Left lung (tissue), 10 donors: ENCODE measurements around the gene GRIP1. TPM values are rescaled to one million over a fixed set of nuclear protein-coding genes. Genes with fewer than 3 reads are reported as not detected.

Source experiments
- ATAC-seq: fragments of 200-7000 bp; cut with Tn5 transposase; one replicate; pipeline ENCODE4 v1.9.1; 2020; ENCODE audit warnings: moderate library complexity
- DNase-seq, 4 donors: peaks; one replicate each; pipeline ENCODE4 v3.0.0-alpha.2; 2013 to 2020
- H3K27ac ChIP-seq, 2 donors: fragments of 200-600 bp; sonication (generic) in 1 of 2; one replicate each; pipeline versions ENCODE4 v1.5.0 to v1.8.0; 2020 to 2021
- H3K27me3 ChIP-seq, 2 donors: fragments of 200-600 bp; sonication (generic) in 1 of 2; one replicate each; pipeline versions ENCODE4 v1.5.0 to v1.8.0; 2020 to 2021
- H3K36me3 ChIP-seq, 2 donors: fragments of 200-600 bp; sonication (generic) in 1 of 2; one replicate each; pipeline versions ENCODE4 v1.5.0 to v1.8.0; 2020 to 2021
- H3K4me1 ChIP-seq, 2 donors: fragments of 200-600 bp; one replicate each; pipeline ENCODE4 v1.8.0; 2021
- H3K4me3 ChIP-seq, 2 donors: fragments of 200-600 bp; sonication (generic) in 1 of 2; one replicate each; pipeline versions ENCODE4 v1.5.0 to v1.8.0; 2020 to 2021; ENCODE audit warnings: mild to moderate bottlenecking in 1 of 2
- H3K9me3 ChIP-seq, 2 donors: fragments of 200-600 bp; sonication (generic) in 1 of 2; one replicate each; pipeline versions ENCODE4 v1.5.0 to v1.8.0; 2020 to 2021
- intact Hi-C, 2 donors: fragments of 100-400 bp; cut with DNase I; formaldehyde crosslinking; loops; one replicate each; pipeline versions ENCODE4 v1.11.2 to v1.14.2; 2022
- polyA plus RNA-seq, 6 donors: library from polyadenylated mRNA; unstranded; fragments of 120-200 nt; gene quantifications; one replicate each; pipeline ENCODE4 v1.2.1, GENCODE V29; 2013; ENCODE audit not compliant: insufficient read length in 6 of 6
- total RNA-seq, 2 donors: library from RNA; stranded (reverse); fragmentation: NEBNext Ultra II Directional; extraction: Animal tissue kit (Norgen Biotek cat#: 25700); gene quantifications; one replicate each; pipeline ENCODE4 v1.2.1, GENCODE V29; 2021
- TF ChIP-seq, protein P1 (sequence below), 2 donors: fragments of 200-600 bp; sonication (generic) in 1 of 2; IDR thresholded peaks; one replicate each; pipeline versions ENCODE4 v1.5.0 to v1.8.0; 2021; ENCODE audit warnings: antibody characterized with exemption in 2 of 2
- donor health status: DM: no; HTN: yes; CAD: no.
- donor health status: DM: no; HTN: no; CAD: no.

Gene GRIP1
- total and polyA plus RNA-seq, 8 donors: 1.9 to 10.6 (median 6.0) TPM

- Histone ChIP-seq H3K4me1 (no peaks in the 10 kb centered on the region), H3K27ac (no peak overlapping the region), H3K4me3 (no peak overlapping the region), H3K9me3 (peaks cover 0 to 23% of the 10 kb centered on the region in 2 donors), H3K36me3 (peaks cover 0 to 50% of the 10 kb centered on the region in 2 donors), H3K27me3 (no peaks in the 10 kb centered on the region)
- DNase-seq (no peak), ATAC-seq (no peak)
- intact Hi-C loops: no loop called here
- TF ChIP-seq, protein P1, sequence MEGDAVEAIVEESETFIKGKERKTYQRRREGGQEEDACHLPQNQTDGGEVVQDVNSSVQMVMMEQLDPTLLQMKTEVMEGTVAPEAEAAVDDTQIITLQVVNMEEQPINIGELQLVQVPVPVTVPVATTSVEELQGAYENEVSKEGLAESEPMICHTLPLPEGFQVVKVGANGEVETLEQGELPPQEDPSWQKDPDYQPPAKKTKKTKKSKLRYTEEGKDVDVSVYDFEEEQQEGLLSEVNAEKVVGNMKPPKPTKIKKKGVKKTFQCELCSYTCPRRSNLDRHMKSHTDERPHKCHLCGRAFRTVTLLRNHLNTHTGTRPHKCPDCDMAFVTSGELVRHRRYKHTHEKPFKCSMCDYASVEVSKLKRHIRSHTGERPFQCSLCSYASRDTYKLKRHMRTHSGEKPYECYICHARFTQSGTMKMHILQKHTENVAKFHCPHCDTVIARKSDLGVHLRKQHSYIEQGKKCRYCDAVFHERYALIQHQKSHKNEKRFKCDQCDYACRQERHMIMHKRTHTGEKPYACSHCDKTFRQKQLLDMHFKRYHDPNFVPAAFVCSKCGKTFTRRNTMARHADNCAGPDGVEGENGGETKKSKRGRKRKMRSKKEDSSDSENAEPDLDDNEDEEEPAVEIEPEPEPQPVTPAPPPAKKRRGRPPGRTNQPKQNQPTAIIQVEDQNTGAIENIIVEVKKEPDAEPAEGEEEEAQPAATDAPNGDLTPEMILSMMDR (IDR thresholded peaks at IDR 0.05): no peak
These were observed 341.4 kb downstream of the GRIP1 start for GRCh38 chr12:66337381-66338010.

- Histone ChIP-seq H3K4me1 (no peaks in the 10 kb centered on the region), H3K4me3 (no peak overlapping the region), H3K27me3 (no peaks in the 10 kb centered on the region), H3K36me3 (peaks cover 0 to 50% of the 10 kb centered on the region in 2 donors), H3K9me3 (peaks cover 0 to 7% of the 10 kb centered on the region in 2 donors), H3K27ac (no peak overlapping the region)
- ATAC-seq (no peak), DNase-seq (no peak)
- TF ChIP-seq, protein P1 (IDR thresholded peaks at IDR 0.05): no peak
- intact Hi-C loops: no loop called here
These were observed 343.1 kb downstream of the GRIP1 start for GRCh38 chr12:66335746-66336145.

GRCh38 chr12:66331814-66332213 lies 347.1 kb downstream of the GRIP1 start:
- intact Hi-C loops: no loop called here
- Histone ChIP-seq H3K4me3 (no peak overlapping the region), H3K27ac (no peak overlapping the region), H3K36me3 (peaks cover 0 to 23% of the 10 kb centered on the region in 2 donors), H3K27me3 (no peaks in the 10 kb centered on the region), H3K4me1 (no peaks in the 10 kb centered on the region), H3K9me3 (no peaks in the 10 kb centered on the region)
- no peak for DNase-seq
- ATAC-seq: no peak
- TF ChIP-seq, protein P1 (IDR thresholded peaks at IDR 0.05): no peak

DNA sequence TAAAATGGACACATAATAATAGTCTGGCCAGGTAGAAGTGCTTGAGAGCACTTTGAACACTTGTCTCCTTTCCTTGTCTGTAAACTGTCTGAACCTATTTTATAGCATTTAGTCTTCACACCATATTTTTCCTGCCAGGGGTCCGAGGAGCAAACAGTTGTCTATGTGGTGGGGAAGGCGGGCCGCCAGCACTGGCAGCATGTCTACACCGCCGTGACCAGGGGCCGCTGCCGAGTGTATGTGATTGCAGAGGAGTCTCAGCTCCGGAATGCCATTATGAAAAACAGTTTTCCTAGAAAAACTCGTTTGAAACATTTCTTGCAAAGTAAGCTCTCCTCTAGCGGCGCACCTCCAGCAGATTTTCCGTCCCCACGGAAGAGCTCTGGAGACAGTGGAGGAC lies 347.9 kb downstream of the GRIP1 start:
- ATAC-seq: no peak
- intact Hi-C loops: no loop called here
- Histone ChIP-seq H3K27me3 (no peaks in the 10 kb centered on the region), H3K4me1 (no peaks in the 10 kb centered on the region), H3K36me3 (peaks cover 0 to 29% of the 10 kb centered on the region in 2 donors), H3K9me3 (no peaks in the 10 kb centered on the region), H3K4me3 (no peak overlapping the region), H3K27ac (no peak overlapping the region)
- DNase-seq: no peak
- TF ChIP-seq, protein P1 (IDR thresholded peaks at IDR 0.05): no peak

GRCh38 chr12:66329941-66330340 lies 348.9 kb downstream of the GRIP1 start:
- Histone ChIP-seq H3K36me3 (peaks cover 0 to 35% of the 10 kb centered on the region in 2 donors), H3K4me3 (no peak overlapping the region), H3K4me1 (no peaks in the 10 kb centered on the region), H3K27ac (no peak overlapping the region), H3K27me3 (no peaks in the 10 kb centered on the region), H3K9me3 (no peaks in the 10 kb centered on the region)
- DNase-seq (no peak), ATAC-seq (no peak)
- intact Hi-C loops: no loop called here
- TF ChIP-seq, protein P1 (IDR thresholded peaks at IDR 0.05): no peak
